Activated T-cell treated with anti-CD3 and anti-CD28 coated beads, Interleukin-2, amount 50 U/mL, for 4 hours (primary cell): ENCODE measurements around the gene PDZD8. TPM values are rescaled to one million over a fixed set of nuclear protein-coding genes. Genes with fewer than 3 reads are reported as not detected.

Experiments used
- ATAC-seq, 2 donors: fragments of 200-7000 bp; cut with Tn5 transposase; one replicate each; pipeline ENCODE4 v1.10.0; 2021
- DNase-seq: peaks from one replicate; pipeline ENCODE4 v3.0.0-alpha.2; 2020
- H3K27me3 Mint-ChIP-seq: one replicate; pipeline ENCODE4 v1.8.0; 2021; ENCODE audit warnings: low read depth, mixed read lengths
- H3K36me3 Mint-ChIP-seq: one replicate; pipeline ENCODE4 v1.8.0; 2022; ENCODE audit warnings: mixed read lengths; ENCODE audit not compliant: insufficient read depth
- H3K4me1 Mint-ChIP-seq: one replicate; pipeline ENCODE4 v1.8.0; 2021; ENCODE audit warnings: low read depth, mixed read lengths
- H3K4me3 Mint-ChIP-seq: one replicate; pipeline ENCODE4 v1.8.0; 2021; ENCODE audit warnings: mild to moderate bottlenecking, moderate library complexity, mixed read lengths
- H3K9me3 Mint-ChIP-seq: one replicate; pipeline ENCODE4 v1.8.0; 2021; ENCODE audit warnings: mixed read lengths
- total RNA-seq, 3 donors: library from RNA; stranded (reverse); gene quantifications; one replicate each; pipeline ENCODE4 v1.2.1, GENCODE V29; 2021

The PDZD8 gene
- total RNA-seq, 3 donors from 2014 or later, result 22.7 to 27.5 (median 25.4) TPM

DNA sequence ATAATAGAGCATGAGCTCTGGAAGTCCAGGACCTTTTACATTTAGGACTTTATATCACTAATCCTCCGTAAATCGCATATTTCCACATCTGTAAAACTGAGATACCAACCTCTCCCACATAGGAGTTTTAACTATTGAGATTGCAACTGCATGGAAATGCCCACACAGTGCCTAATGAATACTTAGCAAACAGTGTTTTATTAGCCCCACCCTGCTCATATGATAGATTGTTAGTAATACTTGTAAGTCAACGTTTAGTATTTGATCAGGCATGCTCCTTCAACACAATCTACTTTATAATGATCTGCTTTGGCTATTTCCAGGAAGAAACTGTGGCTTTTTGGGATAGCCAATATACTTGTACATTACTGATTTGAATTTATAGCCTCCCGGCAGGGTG, 8.5 kb downstream of the PDZD8 start:
- peaks cover 68% of the 10 kb centered on the region for H3K4me1 Mint-ChIP-seq
- ATAC-seq, result no peak

GRCh38 chr10:117365612-117366011, 9.6 kb downstream of the PDZD8 start:
- Mint-ChIP-seq H3K9me3 (no peaks in the 10 kb centered on the region), H3K4me3 (no peak overlapping the region), H3K27me3 (no peaks in the 10 kb centered on the region), H3K4me1 (peaks cover 66% of the 10 kb centered on the region), H3K36me3 (peaks cover 4% of the 10 kb centered on the region)
- no peak for ATAC-seq
- DNase-seq, result no peak

More for the DNA sequence above, 8.5 kb downstream of the PDZD8 start:
- Mint-ChIP-seq H3K27me3 (no peaks in the 10 kb centered on the region), H3K36me3 (peaks cover 4% of the 10 kb centered on the region), H3K4me3 (no peak overlapping the region), H3K9me3 (no peaks in the 10 kb centered on the region)
- no peak for DNase-seq

GRCh38 chr10:117364110-117364960, 10.9 kb downstream of the PDZD8 start:
- Mint-ChIP-seq H3K4me3 (no peak overlapping the region), H3K9me3 (no peaks in the 10 kb centered on the region), H3K36me3 (peaks cover 2% of the 10 kb centered on the region), H3K4me1 (peaks cover 63% of the 10 kb centered on the region), H3K27me3 (no peaks in the 10 kb centered on the region)
- DNase-seq (no peak), ATAC-seq (no peak)

DNA sequence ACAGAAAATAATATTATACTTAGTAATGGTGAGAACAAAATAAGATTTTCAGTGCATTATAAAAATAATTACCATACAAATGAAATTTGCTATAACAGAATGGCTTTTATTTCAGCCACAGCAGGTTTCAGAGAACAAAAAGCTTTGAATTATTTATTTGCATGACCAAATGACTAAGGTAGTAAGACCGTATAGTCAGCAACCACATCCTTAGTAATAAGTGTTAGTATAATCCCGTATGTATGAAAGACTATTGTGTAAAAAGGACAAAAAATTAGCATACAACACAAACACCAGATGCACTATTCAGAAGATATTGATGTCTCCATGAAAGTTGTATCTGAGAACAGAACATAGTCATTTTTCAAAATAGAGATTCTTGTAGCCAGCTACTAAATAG, 12.2 kb downstream of the PDZD8 start:
- no peak for DNase-seq
- Mint-ChIP-seq H3K36me3 (peaks cover 4% of the 10 kb centered on the region), H3K4me1 (peaks cover 63% of the 10 kb centered on the region), H3K27me3 (no peaks in the 10 kb centered on the region), H3K9me3 (no peaks in the 10 kb centered on the region), H3K4me3 (no peak overlapping the region)
- peak; percentile 51 to 70 for ATAC-seq

GRCh38 chr10:117362313-117362712, 12.9 kb downstream of the PDZD8 start:
- no peaks in the 10 kb centered on the region for H3K9me3 Mint-ChIP-seq
- H3K36me3 Mint-ChIP-seq, result peaks cover 4% of the 10 kb centered on the region
- no peak for DNase-seq
- no peak overlapping the region for H3K4me3 Mint-ChIP-seq
- no peak for ATAC-seq
- no peaks in the 10 kb centered on the region for H3K27me3 Mint-ChIP-seq
- H3K4me1 Mint-ChIP-seq, result peaks cover 56% of the 10 kb centered on the region

- no peaks in the 10 kb centered on the region for H3K27me3 Mint-ChIP-seq
- H3K4me3 Mint-ChIP-seq, result no peak overlapping the region
- peaks cover 49% of the 10 kb centered on the region for H3K4me1 Mint-ChIP-seq
- DNase-seq (no peak), ATAC-seq (peak in 1 of 2 donors; percentile 34)
- peaks cover 4% of the 10 kb centered on the region for H3K36me3 Mint-ChIP-seq
- H3K9me3 Mint-ChIP-seq, result no peaks in the 10 kb centered on the region
Observed at GRCh38 chr10:117360994-117361667, 14.1 kb downstream of the PDZD8 start.

DNA sequence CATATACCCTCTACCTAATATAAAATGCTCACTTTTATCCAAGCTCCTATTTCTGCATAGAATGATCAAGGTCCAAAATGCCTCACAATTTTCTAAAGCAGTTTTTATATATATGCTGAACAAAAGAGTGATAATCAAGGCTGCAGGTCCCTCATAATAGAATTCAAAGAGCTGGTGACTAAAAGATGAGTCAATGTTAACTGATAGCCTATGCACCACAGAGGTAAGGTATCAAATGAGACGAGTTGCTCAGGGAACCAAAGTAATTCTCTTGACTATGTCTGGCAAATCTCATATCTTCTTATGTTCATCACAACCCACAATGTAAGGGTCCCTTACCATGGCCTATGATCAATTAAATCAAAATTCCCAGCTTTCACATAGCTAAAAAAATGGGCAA, 15.2 kb downstream of the PDZD8 start:
- ATAC-seq, result peak; percentile 62 to 72
- no peak overlapping the region for H3K4me3 Mint-ChIP-seq

GRCh38 chr10:117355072-117355471, 20.2 kb downstream of the PDZD8 start:
- H3K27me3 Mint-ChIP-seq, result no peaks in the 10 kb centered on the region
- no peak overlapping the region for H3K4me3 Mint-ChIP-seq
- peaks cover 47% of the 10 kb centered on the region for H3K4me1 Mint-ChIP-seq
- peaks cover 4% of the 10 kb centered on the region for H3K36me3 Mint-ChIP-seq
- ATAC-seq, result no peak
- no peaks in the 10 kb centered on the region for H3K9me3 Mint-ChIP-seq
- DNase-seq, result no peak

More for the DNA sequence above, 15.2 kb downstream of the PDZD8 start:
- H3K9me3 Mint-ChIP-seq, result no peaks in the 10 kb centered on the region
- no peaks in the 10 kb centered on the region for H3K27me3 Mint-ChIP-seq
- peaks cover 45% of the 10 kb centered on the region for H3K4me1 Mint-ChIP-seq
- peaks cover 4% of the 10 kb centered on the region for H3K36me3 Mint-ChIP-seq
- no peak for DNase-seq

DNA sequence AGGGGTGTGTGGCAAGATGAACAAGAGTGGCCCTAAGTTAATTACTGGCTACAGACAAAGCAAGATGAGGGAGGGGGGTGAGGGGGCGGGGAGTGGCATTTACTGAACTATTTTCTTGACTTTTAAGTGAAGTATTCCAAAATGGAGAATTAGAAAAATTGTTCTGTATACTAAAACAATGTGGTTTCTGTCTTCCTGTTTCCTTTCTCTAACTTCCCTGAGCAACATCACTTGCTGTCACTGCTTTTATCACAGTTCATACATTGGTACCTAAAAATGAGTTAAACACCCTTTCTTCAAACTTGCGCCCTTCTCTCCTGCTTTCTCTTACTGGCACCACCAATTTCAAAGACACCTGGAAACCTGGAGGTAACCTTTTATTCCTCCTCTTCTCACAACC, 21.6 kb downstream of the PDZD8 start:
- H3K4me3 Mint-ChIP-seq, result no peak overlapping the region
- no peaks in the 10 kb centered on the region for H3K27me3 Mint-ChIP-seq
- ATAC-seq, result no peak

DNA sequence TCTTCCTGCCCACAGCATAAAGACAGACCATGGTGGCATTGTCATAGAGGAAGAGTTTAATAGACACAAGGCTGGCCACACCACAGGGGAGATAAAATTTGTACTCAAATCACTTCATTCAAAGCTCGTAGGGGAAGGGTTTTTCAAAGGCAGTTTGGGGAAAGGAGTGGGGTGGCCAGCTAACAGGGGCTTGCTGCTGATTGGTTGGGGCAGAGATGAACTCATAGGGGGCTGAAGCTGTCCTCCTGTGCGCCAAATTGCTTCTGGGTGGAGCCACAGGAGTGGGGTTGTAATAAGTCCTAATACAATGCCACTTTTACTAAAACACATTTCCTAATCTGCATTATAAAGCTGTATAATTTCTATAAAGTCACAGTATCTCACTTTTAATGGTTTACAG, 22.5 kb downstream of the PDZD8 start:
- H3K27me3 Mint-ChIP-seq, result no peaks in the 10 kb centered on the region
- ATAC-seq (no peak), DNase-seq (no peak)
- H3K36me3 Mint-ChIP-seq, result no peaks in the 10 kb centered on the region
- no peak overlapping the region for H3K4me3 Mint-ChIP-seq
- H3K4me1 Mint-ChIP-seq, result peaks cover 46% of the 10 kb centered on the region
- no peaks in the 10 kb centered on the region for H3K9me3 Mint-ChIP-seq

More for the DNA sequence above, 21.6 kb downstream of the PDZD8 start:
- H3K9me3 Mint-ChIP-seq, result no peaks in the 10 kb centered on the region
- peaks cover 48% of the 10 kb centered on the region for H3K4me1 Mint-ChIP-seq
- H3K36me3 Mint-ChIP-seq, result no peaks in the 10 kb centered on the region
- no peak for DNase-seq

DNA sequence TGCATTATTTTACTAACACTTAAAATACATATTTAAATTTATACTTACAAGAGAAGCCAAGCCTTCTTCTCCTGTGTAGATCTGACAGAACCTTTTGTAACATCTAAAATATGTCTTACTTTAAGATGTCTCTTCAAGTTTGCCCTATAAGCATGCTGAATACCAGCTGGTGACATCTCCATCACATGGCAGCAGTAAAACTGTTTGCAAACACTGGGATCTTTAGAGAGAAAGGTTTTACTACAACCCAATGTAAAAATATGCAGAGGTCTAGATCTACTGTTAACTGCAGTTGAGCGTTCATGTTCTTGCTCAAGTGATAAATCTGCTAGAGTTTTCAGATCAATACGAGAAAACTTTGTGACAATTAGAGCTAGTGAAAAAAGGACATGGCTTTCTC, 23.2 kb downstream of the PDZD8 start:
- peaks cover 52% of the 10 kb centered on the region for H3K4me1 Mint-ChIP-seq
- no peaks in the 10 kb centered on the region for H3K27me3 Mint-ChIP-seq
- DNase-seq (no peak), ATAC-seq (no peak)
- H3K36me3 Mint-ChIP-seq, result no peaks in the 10 kb centered on the region
- no peak overlapping the region for H3K4me3 Mint-ChIP-seq
- H3K9me3 Mint-ChIP-seq, result no peaks in the 10 kb centered on the region

GRCh38 chr10:117351558-117351957, 23.7 kb downstream of the PDZD8 start:
- no peak overlapping the region for H3K4me3 Mint-ChIP-seq
- peaks cover 56% of the 10 kb centered on the region for H3K4me1 Mint-ChIP-seq
- no peaks in the 10 kb centered on the region for H3K9me3 Mint-ChIP-seq
- no peaks in the 10 kb centered on the region for H3K36me3 Mint-ChIP-seq
- no peak for DNase-seq
- H3K27me3 Mint-ChIP-seq, result no peaks in the 10 kb centered on the region
- ATAC-seq, result no peak

DNA sequence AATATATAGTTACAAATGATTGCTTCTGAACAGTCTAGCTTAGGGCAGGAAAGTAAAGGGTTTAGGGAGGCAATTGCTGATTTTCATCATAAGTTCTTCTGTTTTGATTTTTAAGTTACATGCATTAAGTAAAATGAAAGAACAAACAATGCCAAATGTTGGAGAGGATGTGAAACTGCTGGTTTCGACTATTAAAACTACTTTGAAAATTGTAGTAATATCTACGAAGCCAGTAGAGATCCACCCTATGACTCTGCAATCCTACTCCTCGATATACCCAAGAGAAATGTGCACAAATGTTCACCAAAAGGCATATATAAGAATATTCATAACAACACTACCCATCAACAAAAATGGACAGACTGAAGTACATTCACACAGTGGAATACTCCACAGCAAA, 24.3 kb downstream of the PDZD8 start:
- ATAC-seq (no peak), DNase-seq (no peak)
- Mint-ChIP-seq H3K27me3 (no peaks in the 10 kb centered on the region), H3K9me3 (no peaks in the 10 kb centered on the region), H3K36me3 (no peaks in the 10 kb centered on the region), H3K4me1 (peaks cover 57% of the 10 kb centered on the region), H3K4me3 (no peak overlapping the region)

GRCh38 chr10:117348236-117348635, 27.0 kb downstream of the PDZD8 start:
- Mint-ChIP-seq H3K9me3 (no peaks in the 10 kb centered on the region), H3K4me1 (peaks cover 53% of the 10 kb centered on the region)
- ATAC-seq, result no peak

DNA sequence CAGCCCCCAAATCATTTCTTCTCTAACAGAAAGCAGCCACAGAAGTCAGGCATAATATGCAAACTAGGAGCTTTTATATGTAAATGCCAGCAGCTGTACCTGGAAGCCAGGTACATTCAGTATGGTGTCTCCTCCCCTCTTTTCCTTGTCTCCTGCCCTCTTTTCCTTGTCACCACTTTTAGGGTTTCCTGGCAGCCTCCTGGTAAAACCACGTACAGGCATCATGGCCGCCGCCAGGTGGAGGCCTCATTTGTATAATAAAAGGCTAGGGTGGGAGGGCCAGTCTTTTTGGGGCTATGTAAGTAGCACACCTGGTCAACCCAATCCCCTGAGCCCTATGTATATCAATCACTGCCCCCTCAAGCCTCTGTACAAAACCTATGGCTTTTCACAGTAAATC, 28.7 kb downstream of the PDZD8 start:
- Mint-ChIP-seq H3K27me3 (no peaks in the 10 kb centered on the region), H3K4me3 (no peak overlapping the region), H3K4me1 (peaks cover 53% of the 10 kb centered on the region), H3K36me3 (no peaks in the 10 kb centered on the region), H3K9me3 (no peaks in the 10 kb centered on the region)
- ATAC-seq (no peak), DNase-seq (no peak)

More at GRCh38 chr10:117348236-117348635, 27.0 kb downstream of the PDZD8 start:
- no peaks in the 10 kb centered on the region for H3K27me3 Mint-ChIP-seq
- H3K36me3 Mint-ChIP-seq, result no peaks in the 10 kb centered on the region
- H3K4me3 Mint-ChIP-seq, result no peak overlapping the region
- DNase-seq, result no peak
